B cell (primary cell): ENCODE results near the gene SLC13A2. TPM values are rescaled to one million over a fixed set of nuclear protein-coding genes. Genes with fewer than 3 reads are reported as not detected.

Source experiments
- ATAC-seq: fragments of 200-7000 bp; cut with Tn5 transposase; one replicate; pipeline ENCODE4 v1.10.0; 2021; ENCODE audit warnings: low read depth, mild to moderate bottlenecking, moderate number of reproducible peaks, moderate library complexity
- CTCF ChIA-PET: fragments of 350-600 bp; sonication (Branson Sonifier 250); formaldehyde crosslinking; loops from one replicate; lab custom pipeline; 2021; ENCODE audit warnings: antibody characterized with exemption, inconsistent platforms; lab: Charles Lee
- POLR2A ChIA-PET: fragments of 350-600 bp; sonication (Branson Sonifier 250); formaldehyde crosslinking; loops from one replicate; lab custom pipeline; 2021; ENCODE audit warnings: antibody characterized with exemption; lab: Charles Lee
- DNase-seq: peaks from one replicate; pipeline ENCODE4 v3.0.0; 2013
- H2AFZ ChIP-seq: 2 replicates; pipeline ENCODE4 v1.6.1; 2012; ENCODE audit warnings: mild to moderate bottlenecking, low read depth, low read length; ENCODE audit not compliant: insufficient read depth, poor library complexity, severe bottlenecking
- H3K27ac ChIP-seq, 2 donors: 1 replicate in 1 of 2; 2 replicates in 1 of 2; pipeline ENCODE4 v1.5.1; 2012 to 2013; ENCODE audit warnings: low read length in 2 of 2, mild to moderate bottlenecking in 2 of 2, moderate library complexity in 1 of 2
- H3K27me3 ChIP-seq, 4 experiments: fragments of 200-600 bp in 1 of 4; sonication (generic) in 1 of 4; replicated peaks in 1 of 4; 1 replicate in 2 of 4; 2 replicates in 2 of 4; pipeline versions ENCODE4 v1.6.1 to v1.7.0; 2013 to 2016; ENCODE audit warnings: low read length in 3 of 4, mild to moderate bottlenecking in 2 of 4, mixed read lengths in 1 of 4, moderate library complexity in 1 of 4; ENCODE audit not compliant: insufficient read depth in 4 of 4, control insufficient read depth in 3 of 4; ENCODE audit errors: control extremely low read depth in 1 of 4
- H3K36me3 ChIP-seq, 2 experiments: replicated peaks in 1 of 2; 1 replicate in 1 of 2; 2 replicates in 1 of 2; pipeline versions ENCODE4 v1.6.1 to v1.7.1; 2013; ENCODE audit warnings: low read length in 1 of 2; ENCODE audit not compliant: insufficient read depth in 2 of 2, control insufficient read depth in 1 of 2; ENCODE audit errors: control extremely low read depth in 1 of 2, extremely low read depth in 1 of 2
- H3K4me1 ChIP-seq, 2 donors: fragments of 200-600 bp in 1 of 2; sonication (generic) in 1 of 2; 1 replicate in 1 of 2; 2 replicates in 1 of 2; pipeline versions ENCODE4 v1.5.1 to v1.6.1; 2013 to 2017; ENCODE audit warnings: low read length in 2 of 2; ENCODE audit not compliant: control insufficient read depth in 2 of 2, insufficient read depth in 2 of 2
- H3K4me2 ChIP-seq: replicated peaks from 2 replicates; pipeline ENCODE3; 2012; ENCODE audit warnings: mild to moderate bottlenecking, low read depth, low read length; ENCODE audit not compliant: poor library complexity, severe bottlenecking
- H3K4me3 ChIP-seq, 5 experiments: fragments of 200-600 bp in 1 of 5; sonication (generic) in 1 of 5; 1 replicate in 3 of 5; 2 replicates in 2 of 5; pipeline versions ENCODE4 v1.5.1 to v1.7.0; 2011 to 2016; ENCODE audit warnings: low read length in 4 of 5, mild to moderate bottlenecking in 4 of 5, low read depth in 2 of 5, control low read depth in 1 of 5, moderate library complexity in 1 of 5; ENCODE audit not compliant: insufficient read depth in 1 of 5; ENCODE audit errors: control extremely low read depth in 1 of 5, extremely low read depth in 1 of 5
- H3K79me2 ChIP-seq: fragments of 200-600 bp; sonication (generic); one replicate; pipeline ENCODE4 v1.6.0; 2016; ENCODE audit warnings: low read length; ENCODE audit not compliant: control insufficient read depth, insufficient read depth
- H3K9ac ChIP-seq: fragments of 200-600 bp; sonication (generic); 2 replicates; pipeline ENCODE4 v1.6.1; 2017; ENCODE audit warnings: mild to moderate bottlenecking, low read length, moderate library complexity
- H3K9me3 ChIP-seq, 3 donors: one replicate each; pipeline versions ENCODE4 v1.6.1 to v1.7.1; 2013; ENCODE audit warnings: low read length in 2 of 3; ENCODE audit not compliant: control insufficient read depth in 2 of 3, insufficient read depth in 1 of 3; ENCODE audit errors: control extremely low read depth in 1 of 3
- H4K20me1 ChIP-seq: 2 replicates; pipeline ENCODE4 v1.6.0; 2012; ENCODE audit warnings: mild to moderate bottlenecking, low read length; ENCODE audit not compliant: insufficient read depth, control insufficient read depth, poor library complexity, severe bottlenecking
- H3K27ac Mint-ChIP-seq: one replicate; pipeline ENCODE4 v1.8.0; 2021; ENCODE audit warnings: mixed read lengths
- H3K27me3 Mint-ChIP-seq: one replicate; pipeline ENCODE4 v1.8.0; 2021; ENCODE audit warnings: mixed read lengths
- H3K4me1 Mint-ChIP-seq: one replicate; pipeline ENCODE4 v1.8.0; 2021; ENCODE audit warnings: mixed read lengths
- H3K4me3 Mint-ChIP-seq: one replicate; pipeline ENCODE4 v1.8.0; 2021; ENCODE audit warnings: mixed read lengths
- H3K9me3 Mint-ChIP-seq: one replicate; pipeline ENCODE4 v1.8.0; 2022; ENCODE audit warnings: mixed read lengths; ENCODE audit not compliant: insufficient read depth
- EZH2 ChIP-seq: IDR thresholded peaks from 2 replicates; pipeline ENCODE4 v1.6.1; 2012; ENCODE audit warnings: borderline replicate concordance, low read depth, mild to moderate bottlenecking, moderate library complexity, low read length; ENCODE audit not compliant: insufficient read depth, poor library complexity, severe bottlenecking
- WGBS: methylation state at CpG from one replicate; pipeline ENCODE4 v1.1.5; 2013; ENCODE audit warnings: missing lambda C conversion rate; ENCODE audit not compliant: insufficient coverage; 5-methylcytosine and 5-hydroxymethylcytosine counted together
- intact Hi-C: fragments of 100-400 bp; cut with micrococcal nuclease; formaldehyde crosslinking; loops from one replicate; pipeline ENCODE4 v1.10.0; 2022
- polyA plus RNA-seq: library from polyadenylated mRNA; depleted of rRNA; stranded (reverse); fragments of >200 nt; gene quantifications from 2 replicates; pipeline ENCODE4 v1.2.3, GENCODE V29; 2012
- total RNA-seq, 2 donors: library from RNA; stranded (reverse); fragments of 120-200 nt in 1 of 2; gene quantifications; 1 replicate in 1 of 2; 2 replicates in 1 of 2; pipeline versions ENCODE4 v1.2.3 to v1.2.4, GENCODE V29; 2013 to 2022
- TF ChIP-seq, protein P1 (sequence below): fragments of 200-600 bp; IDR thresholded peaks from one replicate; pipeline ENCODE4 v1.8.0; 2022; ENCODE audit warnings: antibody characterized with exemption, mild to moderate bottlenecking

Gene SLC13A2
- total and polyA plus RNA-seq, 2 donors (not counting 1 experiment from before 2014, with no cell fraction given), result not detected

GRCh38 chr17:28495635-28496034, 22.2 kb downstream of the SLC13A2 start:
- WGBS, result 96% methylated on average over 8 of the region's 8 CpGs
- ATAC-seq, result no peak

GRCh38 chr17:28497931-28498330, 24.5 kb downstream of the SLC13A2 start:
- Mint-ChIP-seq H3K4me1 (peaks cover 19% of the 10 kb centered on the region), H3K9me3 (no peaks in the 10 kb centered on the region), H3K27me3 (no peaks in the 10 kb centered on the region), H3K4me3 (no peak overlapping the region), H3K27ac (no peak overlapping the region)
- Histone ChIP-seq H3K4me2 (no peak overlapping the region), H3K79me2 (no peaks in the 10 kb centered on the region), H3K9ac (no peak overlapping the region), H3K9me3 (no peaks in the 10 kb centered on the region), H4K20me1 (no peaks in the 10 kb centered on the region), H3K36me3 (no peaks in the 10 kb centered on the region), H3K4me1 (peaks cover 8 to 16% of the 10 kb centered on the region in 2 donors), H3K4me3 (no peak overlapping the region), H3K27me3 (no peaks in the 10 kb centered on the region), H3K27ac (no peak overlapping the region), H2AFZ (no peak overlapping the region)
- 91% methylated on average over 7 of the region's 9 CpGs for WGBS
- DNase-seq (no peak), ATAC-seq (no peak)
- POLR2A ChIA-PET, result no interaction called here
- CTCF ChIA-PET, result interaction anchor here (0.9 to 15.2 kb wide), 2 partner anchors 118 to 149 kb away, joined by 3 to 220 read pairs; partner anchors contain the start of gene RSKR
- intact Hi-C loops, result no loop called here
- TF ChIP-seq, protein P1, sequence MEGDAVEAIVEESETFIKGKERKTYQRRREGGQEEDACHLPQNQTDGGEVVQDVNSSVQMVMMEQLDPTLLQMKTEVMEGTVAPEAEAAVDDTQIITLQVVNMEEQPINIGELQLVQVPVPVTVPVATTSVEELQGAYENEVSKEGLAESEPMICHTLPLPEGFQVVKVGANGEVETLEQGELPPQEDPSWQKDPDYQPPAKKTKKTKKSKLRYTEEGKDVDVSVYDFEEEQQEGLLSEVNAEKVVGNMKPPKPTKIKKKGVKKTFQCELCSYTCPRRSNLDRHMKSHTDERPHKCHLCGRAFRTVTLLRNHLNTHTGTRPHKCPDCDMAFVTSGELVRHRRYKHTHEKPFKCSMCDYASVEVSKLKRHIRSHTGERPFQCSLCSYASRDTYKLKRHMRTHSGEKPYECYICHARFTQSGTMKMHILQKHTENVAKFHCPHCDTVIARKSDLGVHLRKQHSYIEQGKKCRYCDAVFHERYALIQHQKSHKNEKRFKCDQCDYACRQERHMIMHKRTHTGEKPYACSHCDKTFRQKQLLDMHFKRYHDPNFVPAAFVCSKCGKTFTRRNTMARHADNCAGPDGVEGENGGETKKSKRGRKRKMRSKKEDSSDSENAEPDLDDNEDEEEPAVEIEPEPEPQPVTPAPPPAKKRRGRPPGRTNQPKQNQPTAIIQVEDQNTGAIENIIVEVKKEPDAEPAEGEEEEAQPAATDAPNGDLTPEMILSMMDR, result no peak
- no peak for TF ChIP-seq EZH2

More at GRCh38 chr17:28495635-28496034, 22.2 kb downstream of the SLC13A2 start:
- no peaks in the 10 kb centered on the region for H3K27me3 Mint-ChIP-seq
- intact Hi-C loops, result loop anchor here (2.0 kb wide), 1 partner anchor 53 kb away; no protein-coding TSS in a partner anchor
- Histone ChIP-seq H3K9ac (no peak overlapping the region), H3K79me2 (no peaks in the 10 kb centered on the region), H3K4me2 (no peak overlapping the region), H3K4me3 (no peak overlapping the region), H3K27ac (no peak overlapping the region), H3K27me3 (no peaks in the 10 kb centered on the region), H2AFZ (no peak overlapping the region), H3K36me3 (no peaks in the 10 kb centered on the region), H4K20me1 (no peaks in the 10 kb centered on the region), H3K9me3 (no peaks in the 10 kb centered on the region), H3K4me1 (peaks cover 2 to 15% of the 10 kb centered on the region in 2 donors)
- no peaks in the 10 kb centered on the region for H3K9me3 Mint-ChIP-seq
- peaks cover 17% of the 10 kb centered on the region for H3K4me1 Mint-ChIP-seq
- TF ChIP-seq, protein P1, result no peak
- no peak for TF ChIP-seq EZH2
- H3K4me3 Mint-ChIP-seq, result no peak overlapping the region
- CTCF ChIA-PET, result interaction anchor here (0.7 to 15.2 kb wide), 10 partner anchors 9 to 166 kb away, joined by 3 to 220 read pairs (median 8); partner anchors contain the start of genes BLTP2, RSKR, SDF2 and SUPT6H
- POLR2A ChIA-PET, result no interaction called here
- no peak overlapping the region for H3K27ac Mint-ChIP-seq
- no peak for DNase-seq
